Measurements from ENCODE around the gene CTSZ. TPM values are rescaled to one million over a fixed set of nuclear protein-coding genes. Genes with fewer than 3 reads are reported as not detected.

Gene CTSZ
- total and polyA plus RNA-seq, 2 donors (not counting 1 experiment from before 2014, with no cell fraction given), result 285 to 319 TPM

GRCh38 chr20:59031564-59032022 is 24.5 kb upstream of the CTSZ start:
- H3K9me3 ChIP-seq (ENCODE audit: control extremely low read depth in 1 of 3, control insufficient read depth in 2 of 3, insufficient read depth in 1 of 3, low read length in 2 of 3), result no peaks in the 10 kb centered on the region
- intact Hi-C loops (cut with micrococcal nuclease), result loop anchor here (1.0 to 2.0 kb wide), 6 partner anchors 11 to 139 kb away; partner anchors contain the start of genes CTSZ, NELFCD and PRELID3B

More at GRCh38 chr20:59031564-59032022, 24.5 kb upstream of the CTSZ start:
- no peaks in the 10 kb centered on the region for H3K9me3 Mint-ChIP-seq (ENCODE audit: insufficient read depth)
- TF ChIP-seq EZH2 (IDR thresholded peaks at IDR 0.05; ENCODE audit: borderline replicate concordance, insufficient read depth, low read depth, low read length, poor library complexity, severe bottlenecking) (no peak), CTCF (IDR thresholded peaks at IDR 0.05) (no peak)
- Histone ChIP-seq H4K20me1 (ENCODE audit: control insufficient read depth, insufficient read depth, low read length, poor library complexity, severe bottlenecking) (peaks cover 48% of the 10 kb centered on the region), H3K4me1 (ENCODE audit: control insufficient read depth in 2 of 2, insufficient read depth in 2 of 2, low read length in 2 of 2) (peaks cover 27 to 37% of the 10 kb centered on the region in 2 donors), H3K9ac (ENCODE audit: low read length) (peak overlapping the region; percentile 85), H2AFZ (ENCODE audit: insufficient read depth, low read depth, low read length, poor library complexity, severe bottlenecking) (peak overlapping the region; percentile 90), H3K79me2 (ENCODE audit: control insufficient read depth, insufficient read depth, low read length) (peaks cover 67% of the 10 kb centered on the region), H3K4me3 (ENCODE audit: control extremely low read depth in 1 of 5, extremely low read depth in 1 of 5, insufficient read depth in 1 of 5, low read depth in 2 of 5, low read length in 4 of 5) (peak overlapping the region; percentile 68 to 82 (median 80)), H3K27ac (ENCODE audit: low read length in 2 of 2) (peak overlapping the region; percentile 82 to 89), H3K27me3 (replicated peaks in 1 of 4; ENCODE audit: control extremely low read depth in 1 of 4, control insufficient read depth in 3 of 4, insufficient read depth in 4 of 4, low read length in 3 of 4) (no peaks in the 10 kb centered on the region), H3K36me3 (replicated peaks in 1 of 2; ENCODE audit: control extremely low read depth in 1 of 2, control insufficient read depth in 1 of 2, extremely low read depth in 1 of 2, insufficient read depth in 2 of 2, low read length in 1 of 2) (peaks cover 2 to 68% of the 10 kb centered on the region in 2 experiments), H3K4me2 (replicated peaks; ENCODE audit: low read depth, low read length, poor library complexity, severe bottlenecking) (peak overlapping the region; percentile 88)
- ChIA-PET CTCF (interaction anchor here (0.8 to 3.5 kb wide), 13 partner anchors 11 to 176 kb away, joined by 3 to 32 read pairs (median 7); partner anchors contain the start of gene PRELID3B), POLR2A (interaction anchor here (0.6 to 2.6 kb wide), 13 partner anchors 11 to 143 kb away, joined by 3 to 30 read pairs (median 8); partner anchors contain the start of gene PRELID3B)
- no peak for ATAC-seq (ENCODE audit: low read depth)
- peak overlapping the region; percentile 97 for H3K4me3 Mint-ChIP-seq
- no peaks in the 10 kb centered on the region for H3K27me3 Mint-ChIP-seq
- peak overlapping the region; percentile 98 for H3K27ac Mint-ChIP-seq
- no peak for DNase-seq
- WGBS (ENCODE audit: insufficient coverage), result 17% methylated on average over 12 of the region's 13 CpGs
- peaks cover 48% of the 10 kb centered on the region for H3K4me1 Mint-ChIP-seq
